Skeletal muscle tissue (tissue), 4 donors: ENCODE results near the gene UBQLN4. TPM values are rescaled to one million over a fixed set of nuclear protein-coding genes. Genes with fewer than 3 reads are reported as not detected.

Source experiments
- H3K27ac ChIP-seq: one replicate; pipeline ENCODE4 v1.7.0; 2013; ENCODE audit warnings: mild to moderate bottlenecking, low read depth, low read length, inconsistent platforms
- H3K27me3 ChIP-seq, 3 donors: one replicate each; pipeline ENCODE4 v1.7.0; 2013; ENCODE audit warnings: low read length in 3 of 3; ENCODE audit not compliant: control insufficient read depth in 3 of 3, insufficient read depth in 3 of 3
- H3K36me3 ChIP-seq, 3 donors: one replicate each; pipeline ENCODE4 v1.7.0; 2013; ENCODE audit warnings: low read length in 3 of 3; ENCODE audit not compliant: control insufficient read depth in 3 of 3, insufficient read depth in 3 of 3
- H3K4me1 ChIP-seq, 3 donors: one replicate each; pipeline ENCODE4 v1.7.0; 2013; ENCODE audit warnings: low read length in 3 of 3, mild to moderate bottlenecking in 3 of 3; ENCODE audit not compliant: control insufficient read depth in 3 of 3, insufficient read depth in 3 of 3
- H3K4me3 ChIP-seq, 3 donors: one replicate each; pipeline ENCODE4 v1.7.0; 2013; ENCODE audit warnings: low read length in 3 of 3
- H3K9ac ChIP-seq, 3 donors: one replicate each; pipeline ENCODE4 v1.7.0; 2013; ENCODE audit warnings: low read length in 3 of 3, mild to moderate bottlenecking in 3 of 3, moderate library complexity in 2 of 3, low read depth in 1 of 3
- H3K9me3 ChIP-seq, 3 donors: one replicate each; pipeline ENCODE4 v1.7.0; 2013; ENCODE audit warnings: low read length in 3 of 3; ENCODE audit not compliant: control insufficient read depth in 3 of 3
- total RNA-seq: library from RNA; depleted of rRNA; stranded (reverse); fragments of >200 nt; gene quantifications from one replicate; pipeline ENCODE4 v1.2.3, GENCODE V29; 2014
- donor health status: Osteomylitis.

UBQLN4 gene
- 15.7 TPM for total RNA-seq

- peaks cover 16 to 27% (median 22%) of the 10 kb centered on the region in 3 donors for H3K36me3 ChIP-seq
- H3K27me3 ChIP-seq: no peaks in the 10 kb centered on the region
- H3K4me1 ChIP-seq: peaks cover 23 to 38% (median 23%) of the 10 kb centered on the region in 3 donors
- H3K9ac ChIP-seq: peak within 1 kb of the TSS; percentile 88 to 97 (median 96)
- H3K27ac ChIP-seq: peak within 1 kb of the TSS; percentile 84
- no peaks in the 10 kb centered on the region for H3K9me3 ChIP-seq
- H3K4me3 ChIP-seq: peak within 1 kb of the TSS; percentile 94 to 99 (median 97)
Measured at GRCh38 chr1:156053768-156054499, at the start of gene UBQLN4. UBQLN4 (minus strand) TSS chr1:156053798; CDS start chr1:156053701, 97 bp downstream.

- Histone ChIP-seq H3K9ac (peak overlapping the region; percentile 28 to 73 (median 60)), H3K36me3 (no peaks in the 10 kb centered on the region), H3K4me3 (peak overlapping the region; percentile 32 to 48 (median 35)), H3K4me1 (peaks cover 57 to 61% (median 57%) of the 10 kb centered on the region in 3 donors), H3K9me3 (no peaks in the 10 kb centered on the region), H3K27me3 (no peaks in the 10 kb centered on the region), H3K27ac (peak overlapping the region; percentile 98)
Measured at GRCh38 chr1:156102633-156103511, 49.3 kb upstream of the UBQLN4 start.

- Histone ChIP-seq H3K4me1 (peaks cover 56 to 60% (median 56%) of the 10 kb centered on the region in 3 donors), H3K9ac (peak overlapping the region in 1 of 3 donors; percentile 9), H3K9me3 (no peaks in the 10 kb centered on the region)
Measured at GRCh38 chr1:156101880-156102279, 48.3 kb upstream of the UBQLN4 start.

GRCh38 chr1:156100205-156100995, 46.8 kb upstream of the UBQLN4 start:
- H3K36me3 ChIP-seq: no peaks in the 10 kb centered on the region
- no peaks in the 10 kb centered on the region for H3K9me3 ChIP-seq
- peak overlapping the region in 2 of 3 donors; percentile 11 to 43 for H3K9ac ChIP-seq
- no peak overlapping the region for H3K27ac ChIP-seq
- peaks cover 52 to 58% (median 54%) of the 10 kb centered on the region in 3 donors for H3K4me1 ChIP-seq
- no peak overlapping the region for H3K4me3 ChIP-seq
- H3K27me3 ChIP-seq: no peaks in the 10 kb centered on the region

More at GRCh38 chr1:156101880-156102279, 48.3 kb upstream of the UBQLN4 start:
- no peak overlapping the region for H3K4me3 ChIP-seq
- no peaks in the 10 kb centered on the region for H3K27me3 ChIP-seq
- peak overlapping the region; percentile 98 for H3K27ac ChIP-seq
- H3K36me3 ChIP-seq: no peaks in the 10 kb centered on the region

- Histone ChIP-seq H3K9me3 (no peaks in the 10 kb centered on the region), H3K27ac (no peak overlapping the region), H3K27me3 (no peaks in the 10 kb centered on the region), H3K9ac (no peak overlapping the region), H3K4me1 (peaks cover 41 to 47% (median 43%) of the 10 kb centered on the region in 3 donors), H3K4me3 (no peak overlapping the region), H3K36me3 (no peaks in the 10 kb centered on the region)
Measured at GRCh38 chr1:156099282-156099681, 45.7 kb upstream of the UBQLN4 start.

GRCh38 chr1:156098784-156099183, 45.2 kb upstream of the UBQLN4 start:
- Histone ChIP-seq H3K4me3 (no peak overlapping the region), H3K4me1 (peaks cover 36 to 42% (median 38%) of the 10 kb centered on the region in 3 donors), H3K27me3 (no peaks in the 10 kb centered on the region), H3K36me3 (no peaks in the 10 kb centered on the region), H3K9me3 (no peaks in the 10 kb centered on the region), H3K27ac (no peak overlapping the region), H3K9ac (no peak overlapping the region)

GRCh38 chr1:156097499-156098178, 44.0 kb upstream of the UBQLN4 start:
- Histone ChIP-seq H3K9me3 (no peaks in the 10 kb centered on the region), H3K27me3 (no peaks in the 10 kb centered on the region), H3K4me1 (peaks cover 25 to 30% (median 26%) of the 10 kb centered on the region in 3 donors), H3K36me3 (no peaks in the 10 kb centered on the region), H3K9ac (peak overlapping the region; percentile 8 to 58 (median 21)), H3K27ac (peak overlapping the region; percentile 78), H3K4me3 (no peak overlapping the region)

GRCh38 chr1:156096640-156097391, 43.2 kb upstream of the UBQLN4 start:
- Histone ChIP-seq H3K4me3 (peak overlapping the region in 1 of 3 donors; percentile 45), H3K36me3 (no peaks in the 10 kb centered on the region), H3K27ac (peak overlapping the region; percentile 78), H3K4me1 (peaks cover 18 to 23% (median 19%) of the 10 kb centered on the region in 3 donors), H3K9ac (peak overlapping the region; percentile 44 to 66 (median 58)), H3K27me3 (no peaks in the 10 kb centered on the region), H3K9me3 (no peaks in the 10 kb centered on the region)
